ENCODE measurements around the gene EVX2.

The EVX2 gene

DNA sequence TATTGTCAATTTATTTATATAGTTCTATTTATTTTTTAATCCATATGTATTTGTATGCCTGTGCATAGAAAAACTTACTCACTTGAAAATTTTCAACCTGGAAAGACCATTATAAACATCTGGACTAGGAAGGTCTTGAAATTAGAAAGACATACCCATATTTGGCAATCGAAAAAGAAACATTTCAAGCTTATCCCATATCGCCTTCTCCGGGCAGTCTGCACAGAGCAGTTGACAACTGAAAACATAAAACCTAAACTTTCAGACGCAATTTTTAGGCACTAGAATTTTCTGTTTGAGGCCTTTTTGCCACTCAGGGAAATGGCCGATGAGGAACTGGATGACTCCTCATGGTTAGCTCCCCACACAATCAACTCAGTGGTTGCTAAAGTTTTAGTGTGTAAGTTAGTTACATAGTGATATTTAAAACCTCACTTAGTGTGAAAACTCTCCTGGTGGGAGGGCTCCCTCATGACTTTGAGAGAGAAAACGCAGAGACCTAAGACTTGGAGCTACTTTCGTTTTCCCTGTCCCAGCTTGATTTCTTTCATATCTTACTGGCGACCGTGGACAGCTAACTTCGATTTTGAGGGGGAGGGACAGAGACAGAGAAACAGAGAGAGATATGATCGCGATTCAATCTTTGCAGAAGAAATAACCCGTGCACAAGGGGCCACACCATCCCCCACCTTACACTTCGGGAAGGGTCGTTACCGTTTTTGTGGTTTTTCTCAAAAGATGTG lies 12.7 kb upstream of the EVX2 start:
- DNase-seq (ENCODE audit: low read depth in 2 of 2, low spot score in 1 of 2) = no peak

DNA sequence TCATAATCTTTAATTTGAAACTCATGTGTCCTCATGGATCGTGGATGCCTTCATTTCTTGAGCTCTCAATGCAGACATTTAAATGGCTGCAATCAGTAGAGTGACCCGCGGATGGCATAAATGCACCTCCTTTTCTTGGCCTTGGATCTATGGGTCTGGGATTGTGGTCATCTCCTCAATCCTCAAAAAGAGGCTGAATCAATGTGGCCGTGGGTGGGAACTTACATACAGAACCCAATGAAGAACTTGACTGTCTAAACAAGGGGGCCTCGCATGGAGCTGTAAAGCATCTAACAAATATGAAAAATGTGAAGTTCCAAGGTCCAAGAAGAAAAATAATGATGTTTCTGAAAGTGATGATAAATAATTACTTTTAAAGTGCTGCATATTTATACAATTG lies 11.7 kb upstream of the EVX2 start:
- DNase-seq (ENCODE audit: low read depth in 2 of 2, low spot score in 1 of 2) = no peak

DNA sequence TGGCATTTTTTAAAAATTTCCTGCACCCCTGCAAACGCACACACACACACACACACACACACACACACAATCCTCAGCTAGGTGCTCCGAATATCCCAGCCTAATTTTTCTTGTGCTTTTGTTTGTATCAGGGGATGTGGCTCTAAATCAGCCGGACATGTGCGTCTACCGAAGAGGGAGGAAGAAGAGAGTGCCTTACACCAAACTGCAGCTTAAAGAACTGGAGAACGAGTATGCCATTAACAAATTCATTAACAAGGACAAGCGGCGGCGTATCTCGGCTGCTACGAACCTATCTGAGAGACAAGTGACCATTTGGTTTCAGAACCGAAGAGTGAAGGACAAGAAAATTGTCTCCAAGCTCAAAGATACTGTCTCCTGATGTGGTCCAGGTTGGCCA lies 10.6 kb upstream of the EVX2 start:
- DNase-seq (ENCODE audit: low read depth in 2 of 2, low spot score in 1 of 2) = no peak

DNA sequence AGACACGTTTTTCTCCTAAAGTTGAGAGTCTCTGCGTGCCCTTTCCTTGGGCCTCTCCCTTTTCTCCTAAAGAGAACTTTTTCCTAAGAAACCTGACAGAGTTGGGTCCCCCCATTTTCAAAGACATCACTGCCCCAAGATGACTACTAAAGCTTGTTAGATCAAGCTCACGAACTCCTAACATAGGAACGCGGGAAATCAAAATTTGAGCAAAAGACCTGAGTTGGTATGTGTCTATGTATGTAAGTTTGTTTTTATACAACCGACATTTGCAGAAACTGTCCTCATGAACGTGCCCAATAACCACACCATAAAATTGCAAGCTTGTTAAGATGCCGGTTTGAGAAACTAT lies 10.1 kb upstream of the EVX2 start:
- DNase-seq (ENCODE audit: low read depth in 2 of 2, low spot score in 1 of 2) = no peak

DNA sequence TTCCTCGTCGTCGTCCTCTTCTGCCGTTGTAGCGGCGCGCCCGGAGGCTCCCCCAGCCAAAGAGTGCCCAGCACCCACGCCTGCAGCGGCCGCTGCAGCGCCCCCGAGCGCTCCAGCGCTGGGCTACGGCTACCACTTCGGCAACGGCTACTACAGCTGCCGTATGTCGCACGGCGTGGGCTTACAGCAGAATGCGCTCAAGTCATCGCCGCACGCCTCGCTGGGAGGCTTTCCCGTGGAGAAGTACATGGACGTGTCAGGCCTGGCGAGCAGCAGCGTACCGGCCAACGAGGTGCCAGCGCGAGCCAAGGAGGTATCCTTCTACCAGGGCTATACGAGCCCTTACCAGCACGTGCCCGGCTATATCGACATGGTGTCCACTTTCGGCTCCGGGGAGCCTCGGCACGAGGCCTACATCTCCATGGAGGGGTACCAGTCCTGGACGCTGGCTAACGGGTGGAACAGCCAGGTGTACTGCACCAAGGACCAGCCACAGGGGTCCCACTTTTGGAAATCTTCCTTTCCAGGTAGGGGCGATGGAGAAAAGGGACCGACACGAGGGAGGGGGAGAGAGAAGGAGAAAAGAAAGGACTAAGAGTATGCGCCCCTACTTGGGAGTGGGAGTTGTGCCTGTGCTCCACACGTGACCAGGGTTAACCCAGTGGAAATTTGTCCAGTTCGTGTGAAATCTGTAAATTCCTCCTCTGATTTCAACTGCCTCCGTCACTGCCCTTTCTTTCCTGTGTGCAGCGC lies 9.6 kb upstream of the EVX2 start:
- DNase-seq (ENCODE audit: low read depth in 2 of 2, low spot score in 1 of 2) = no peak

DNA sequence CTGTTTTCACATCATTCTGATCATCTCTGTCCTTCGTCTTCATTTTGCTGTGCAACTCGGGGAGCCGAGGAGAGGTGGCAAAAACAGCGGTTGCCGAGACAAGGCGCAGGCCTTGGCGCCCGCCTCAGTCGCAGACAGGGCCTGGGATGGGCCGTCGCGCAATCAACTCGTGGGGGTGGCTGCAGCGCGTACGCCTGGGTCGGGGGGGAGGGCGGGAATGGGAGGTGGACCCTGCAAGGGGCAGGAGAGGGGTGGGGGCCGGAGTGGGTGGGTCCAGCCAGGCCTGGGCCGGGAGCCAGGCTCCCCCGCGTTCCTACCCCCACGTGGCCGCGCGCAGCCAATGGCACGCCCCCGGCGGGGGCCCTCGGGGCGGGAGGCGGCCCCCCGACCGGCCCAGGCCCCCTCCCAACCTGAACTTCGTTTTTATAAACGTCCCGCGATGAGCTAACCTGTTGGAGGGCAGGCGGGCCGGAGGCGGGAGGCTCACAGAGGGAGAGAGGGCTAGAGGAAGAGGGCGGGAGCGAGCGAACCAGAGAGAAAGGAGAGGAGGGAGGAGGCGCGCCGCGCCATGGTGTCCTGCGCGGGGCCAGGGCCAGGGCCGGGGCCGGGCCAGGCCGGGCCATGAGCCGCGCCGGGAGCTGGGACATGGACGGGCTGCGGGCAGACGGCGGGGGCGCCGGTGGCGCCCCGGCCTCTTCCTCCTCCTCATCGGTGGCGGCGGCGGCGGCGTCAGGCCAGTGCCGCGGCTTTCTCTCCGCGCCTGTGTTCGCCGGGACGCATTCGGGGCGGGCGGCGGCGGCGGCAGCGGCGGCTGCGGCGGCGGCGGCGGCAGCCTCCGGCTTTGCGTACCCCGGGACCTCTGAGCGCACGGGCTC lies 8.7 kb upstream of the EVX2 start, which contains the start of gene HOXD13:
HOXD13 (plus strand) TSS at position 452 of the 875 bp plus-strand sequence; CDS start at position 622, 170 bp downstream.
- DNase-seq (ENCODE audit: low read depth in 2 of 2, low spot score in 1 of 2) = no peak

DNA sequence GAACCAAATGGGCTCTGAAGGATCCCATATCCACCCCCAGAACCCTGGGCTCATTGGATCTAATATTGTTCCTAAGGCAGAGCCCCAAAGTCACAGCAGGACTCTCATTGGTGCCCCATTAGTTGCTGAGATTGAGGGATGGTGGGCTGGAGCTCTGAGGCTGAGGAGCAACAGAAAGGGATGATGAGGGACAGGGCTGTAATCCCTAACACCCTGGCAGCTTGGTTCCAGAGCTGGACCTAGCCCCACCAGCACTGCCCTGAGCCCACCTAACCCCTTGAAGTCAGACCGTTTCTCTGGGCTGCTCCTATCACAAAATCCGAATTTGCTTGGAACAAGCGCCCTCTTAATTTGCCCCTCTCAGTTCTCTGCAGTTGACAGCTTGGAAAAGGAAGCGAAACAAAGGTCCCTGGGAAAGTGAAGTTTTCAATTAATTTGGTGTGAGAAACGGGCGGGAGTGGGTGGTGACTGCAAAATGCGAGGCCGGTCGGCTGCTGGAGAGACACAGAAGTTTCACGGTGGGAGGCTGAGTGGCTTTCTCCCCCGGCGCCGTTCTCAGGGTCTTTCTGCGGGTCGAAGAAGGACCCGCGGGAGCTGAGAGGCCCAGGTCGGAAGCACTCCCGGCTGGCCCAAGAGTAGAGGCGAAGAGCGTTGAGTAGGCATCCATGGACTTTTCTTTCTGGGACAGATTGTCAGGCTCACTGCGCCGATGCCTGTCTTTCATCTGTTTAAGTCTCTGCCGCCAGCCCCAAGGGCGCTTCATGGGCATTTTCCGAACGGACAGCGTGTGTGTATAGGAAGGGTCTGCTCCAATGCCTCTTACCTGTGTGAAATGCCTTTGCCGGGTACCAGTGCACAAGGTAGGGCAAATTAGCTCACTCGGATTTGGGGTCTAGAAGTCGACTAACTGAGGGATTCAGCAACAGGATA lies 7.8 kb upstream of the EVX2 start:
- DNase-seq (ENCODE audit: low read depth in 2 of 2, low spot score in 1 of 2) = no peak

DNA sequence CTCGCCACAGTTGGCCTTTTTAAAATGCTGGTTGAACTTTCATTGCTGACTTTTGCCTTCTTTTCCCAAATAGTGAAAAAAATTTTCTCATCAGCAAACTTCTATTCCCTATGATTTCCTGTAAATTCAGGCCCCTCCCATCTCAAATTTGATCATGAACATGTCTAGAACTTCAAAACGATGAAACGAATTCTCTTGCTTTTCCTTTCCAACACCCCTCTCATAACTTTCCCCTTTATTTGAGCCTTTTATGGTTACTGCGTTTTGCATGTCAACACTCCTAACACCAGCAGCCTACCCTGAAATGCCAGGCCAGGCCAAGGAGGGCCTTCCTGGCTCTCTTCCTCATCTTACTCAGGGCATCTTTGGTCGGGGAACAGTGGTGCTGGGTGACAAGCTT lies 7.1 kb upstream of the EVX2 start:
- no peak for DNase-seq (ENCODE audit: low read depth in 2 of 2, low spot score in 1 of 2)

DNA sequence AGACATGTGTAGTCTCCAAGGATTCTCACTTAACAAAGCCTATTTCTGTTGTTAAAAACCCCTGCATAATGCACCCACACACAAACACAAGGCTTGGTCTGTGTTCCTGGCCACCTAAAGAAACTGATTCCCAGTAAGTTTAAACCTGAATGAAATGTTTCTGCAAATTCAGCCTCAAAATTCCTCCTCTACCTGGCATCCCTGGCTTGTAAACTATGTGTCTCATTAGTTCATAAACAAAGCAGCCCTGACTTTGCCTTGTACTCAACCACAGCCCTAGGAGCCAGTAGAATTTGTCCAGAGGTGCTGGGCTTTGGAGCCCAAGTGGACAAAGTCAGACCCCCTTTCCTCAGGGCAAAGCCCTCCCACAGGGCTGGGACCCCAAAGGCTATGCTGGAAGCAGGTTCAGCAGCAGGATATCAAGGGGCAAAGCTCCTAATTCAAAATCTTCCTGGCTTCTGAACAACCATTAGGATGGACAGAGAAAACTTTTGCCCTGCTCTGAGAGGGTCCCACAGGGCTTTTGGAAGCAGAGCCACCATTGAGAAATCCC lies 6.2 kb upstream of the EVX2 start:
- DNase-seq (ENCODE audit: low read depth in 2 of 2, low spot score in 1 of 2) = no peak

DNA sequence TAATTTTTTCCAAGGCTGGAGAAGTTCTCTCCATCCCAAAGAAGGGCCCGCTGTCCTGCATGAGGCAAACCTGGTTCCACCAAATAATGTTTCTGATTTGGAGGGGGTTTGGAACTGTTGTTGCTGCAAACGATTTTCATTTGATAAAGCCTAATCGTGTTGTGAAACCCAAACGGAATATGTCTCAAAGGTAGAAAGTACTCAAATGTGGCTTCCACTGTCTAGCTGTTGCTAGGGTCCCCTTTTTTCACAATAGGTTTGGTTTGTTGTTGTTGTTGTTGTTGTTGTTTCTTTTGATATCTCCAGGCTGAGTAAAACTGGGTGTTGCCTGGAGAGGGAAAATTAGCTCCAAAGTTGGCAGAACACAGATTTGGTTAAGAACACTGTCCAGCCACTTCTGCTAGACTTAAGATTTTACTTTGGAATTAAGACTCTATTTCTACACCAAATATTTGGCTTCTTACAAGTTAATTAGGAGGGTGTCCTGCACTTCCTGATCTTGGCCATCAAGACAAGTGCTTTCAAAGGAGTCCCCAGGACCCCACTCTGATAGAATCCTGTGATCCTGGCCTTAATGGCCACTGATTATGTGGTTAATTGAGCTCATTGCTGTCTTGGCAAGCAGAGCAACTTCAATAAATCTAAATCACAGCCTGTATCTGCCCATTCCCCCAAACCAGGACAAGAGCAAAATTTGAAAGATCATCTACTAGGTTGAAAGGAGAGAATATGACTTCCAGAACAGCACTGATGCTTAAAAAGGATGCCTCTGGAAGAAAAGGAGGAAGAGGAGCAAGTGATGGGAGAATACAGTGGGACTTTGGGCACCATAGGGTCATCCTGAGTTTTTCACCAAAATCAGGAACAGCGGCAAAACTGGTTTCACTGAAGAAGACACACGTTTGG lies 5.4 kb upstream of the EVX2 start:
- DNase-seq (ENCODE audit: low read depth in 2 of 2, low spot score in 1 of 2) = no peak

DNA sequence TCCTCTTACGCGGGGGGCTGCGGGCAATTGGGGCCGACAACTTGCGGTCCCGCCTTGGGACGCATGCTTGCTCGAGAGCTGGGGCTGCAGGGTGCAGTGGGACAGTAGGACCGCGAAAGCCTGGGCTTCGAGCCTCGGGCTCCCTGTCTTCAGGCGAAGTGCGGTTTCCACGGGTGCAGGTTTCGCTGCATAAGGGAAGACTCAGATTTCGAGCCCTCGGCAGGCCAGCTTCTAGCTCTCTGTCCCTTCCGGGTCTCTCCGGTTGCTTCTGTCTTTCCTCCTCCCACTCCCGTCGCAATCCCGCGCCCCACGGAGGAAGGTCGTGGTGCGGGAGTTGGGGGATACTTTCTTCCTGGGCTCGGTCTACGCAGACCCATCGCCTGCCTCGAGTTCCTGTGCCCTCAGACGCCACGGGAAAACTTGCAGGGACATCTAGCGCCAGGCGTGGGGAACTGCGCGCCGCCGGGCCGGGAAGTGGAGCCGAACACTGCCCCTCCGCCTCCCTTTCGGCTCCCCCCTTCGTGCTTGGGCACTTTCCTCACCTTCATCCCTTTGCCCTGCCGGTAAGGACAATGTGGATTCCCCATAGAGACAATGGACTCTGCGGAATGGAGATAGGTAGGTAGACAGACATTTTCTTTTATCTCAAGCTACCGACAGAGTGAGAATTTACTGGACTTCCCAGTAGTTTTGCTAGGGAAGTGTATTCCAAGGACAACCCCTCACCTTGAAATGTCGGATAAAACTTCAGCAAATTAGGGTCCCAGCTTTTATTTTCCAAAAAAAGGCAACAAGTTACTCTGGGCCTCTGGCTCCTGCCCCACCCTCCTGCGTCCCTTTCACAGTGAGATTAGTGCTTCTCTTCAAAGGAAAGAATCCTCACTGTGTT lies 4.5 kb upstream of the EVX2 start:
- DNase-seq (ENCODE audit: low read depth in 2 of 2, low spot score in 1 of 2) = no peak

DNA sequence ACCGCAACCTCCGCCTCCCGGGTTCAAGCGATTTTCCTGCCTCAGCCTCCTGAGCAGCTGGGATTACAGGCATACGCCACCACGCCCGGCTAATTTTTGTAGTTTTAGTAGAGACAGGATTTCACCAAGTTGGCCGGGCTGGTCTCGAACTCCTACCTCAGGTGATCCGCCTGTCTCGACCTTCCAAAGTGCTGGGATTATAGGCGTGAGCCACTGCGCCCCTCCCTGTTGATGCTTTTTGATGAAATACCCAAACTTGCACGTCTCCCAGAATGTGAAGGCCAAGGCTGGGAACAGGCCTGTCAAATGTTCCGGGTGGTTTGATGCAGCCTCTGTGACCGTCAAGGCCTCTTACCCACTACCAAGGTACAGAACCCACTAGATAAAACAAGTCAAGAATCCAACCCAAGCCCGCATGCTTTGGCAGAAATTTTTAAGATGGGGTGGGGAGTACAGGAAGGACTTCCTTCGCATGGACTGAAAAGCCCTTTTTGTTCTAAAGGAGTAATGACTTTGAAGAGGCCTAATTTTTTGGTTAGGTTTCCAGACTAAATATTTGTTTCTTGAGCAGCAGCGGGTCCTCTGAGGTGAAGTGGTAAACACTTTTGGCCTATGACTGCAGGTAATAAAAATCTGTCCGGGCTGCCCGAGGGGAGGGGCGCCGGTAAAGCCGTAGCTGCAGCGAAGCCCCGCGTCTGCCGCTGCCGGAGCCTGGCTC lies 3.7 kb upstream of the EVX2 start:
- no peak for DNase-seq (ENCODE audit: low read depth in 2 of 2, low spot score in 1 of 2)

DNA sequence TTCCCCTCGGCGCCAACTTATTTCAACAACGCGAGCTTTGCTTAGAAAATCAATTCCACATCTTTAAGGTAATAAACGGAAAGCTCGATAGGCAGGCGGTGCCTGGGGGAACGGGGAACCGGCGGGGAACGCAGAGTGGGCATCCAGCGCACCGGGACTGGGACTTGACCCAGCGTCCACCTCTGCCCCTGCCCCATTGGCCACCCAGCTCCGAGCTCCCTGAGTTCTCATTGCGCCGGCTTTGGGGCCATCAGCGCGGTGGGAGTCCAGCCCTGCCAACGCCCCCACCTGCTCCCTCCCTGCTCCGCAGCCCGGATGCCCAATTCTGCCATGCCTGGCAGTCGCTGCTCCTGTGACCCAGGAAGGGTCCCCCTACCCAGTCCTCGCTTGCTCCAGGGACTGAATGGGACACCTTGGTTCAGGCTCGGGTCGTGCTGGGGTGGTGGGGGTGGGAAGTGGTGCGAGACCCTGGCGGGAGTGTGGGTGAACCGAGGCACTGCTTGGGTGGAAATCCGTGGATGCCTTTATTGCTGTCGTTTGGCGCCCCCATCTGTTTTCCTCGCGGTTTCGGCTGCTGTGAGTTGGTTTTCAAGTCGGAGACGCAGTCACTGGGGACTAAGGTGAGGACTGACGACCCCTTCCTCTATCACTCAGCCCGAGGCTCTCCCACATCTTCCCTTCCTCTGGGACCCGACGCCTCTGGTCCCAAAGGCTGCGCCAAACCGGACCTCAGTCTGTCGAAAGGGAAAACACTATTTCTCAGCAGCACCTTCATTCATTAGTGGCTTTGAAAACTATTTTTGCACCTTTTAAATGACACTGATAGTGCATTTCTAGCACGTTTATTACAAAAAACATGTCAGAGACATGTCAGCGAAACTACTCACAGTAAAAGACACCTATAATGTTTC lies 2.4 kb upstream of the EVX2 start:
- no peak for DNase-seq (ENCODE audit: low read depth in 2 of 2, low spot score in 1 of 2)

DNA sequence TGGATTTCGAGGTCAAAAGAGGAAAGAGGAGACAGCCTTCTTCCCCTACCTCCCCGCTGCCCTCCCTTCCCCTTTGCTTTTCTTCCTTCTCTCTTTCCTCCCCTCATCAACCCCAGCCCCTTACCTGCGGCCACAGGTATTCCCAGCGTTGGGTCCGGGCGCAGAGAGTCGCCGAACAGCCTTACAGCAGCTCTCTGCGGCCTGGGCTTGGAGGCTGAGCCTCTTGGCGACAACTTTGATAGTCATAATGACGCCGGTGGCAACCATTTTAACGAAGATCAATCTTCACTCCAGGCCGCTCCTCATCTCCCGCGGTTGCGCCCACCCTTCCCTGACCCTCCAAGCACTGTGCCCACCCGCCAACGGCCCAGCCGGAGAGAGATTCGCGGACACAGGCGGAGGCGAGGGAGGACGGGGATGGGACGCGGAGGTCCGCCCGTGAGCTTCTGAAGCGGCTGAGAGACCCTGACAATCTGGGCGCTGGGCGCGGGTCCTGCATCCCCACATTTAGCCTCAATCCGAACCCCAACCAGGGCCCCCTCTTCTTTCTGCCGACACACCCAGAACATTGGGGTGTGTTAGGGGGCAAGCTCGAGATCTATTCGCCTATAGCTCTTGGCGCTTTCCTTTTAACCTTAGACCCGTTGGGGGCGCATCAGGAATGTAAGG lies 1.5 kb upstream of the EVX2 start:
- no peak for DNase-seq (ENCODE audit: low read depth in 2 of 2, low spot score in 1 of 2)

DNA sequence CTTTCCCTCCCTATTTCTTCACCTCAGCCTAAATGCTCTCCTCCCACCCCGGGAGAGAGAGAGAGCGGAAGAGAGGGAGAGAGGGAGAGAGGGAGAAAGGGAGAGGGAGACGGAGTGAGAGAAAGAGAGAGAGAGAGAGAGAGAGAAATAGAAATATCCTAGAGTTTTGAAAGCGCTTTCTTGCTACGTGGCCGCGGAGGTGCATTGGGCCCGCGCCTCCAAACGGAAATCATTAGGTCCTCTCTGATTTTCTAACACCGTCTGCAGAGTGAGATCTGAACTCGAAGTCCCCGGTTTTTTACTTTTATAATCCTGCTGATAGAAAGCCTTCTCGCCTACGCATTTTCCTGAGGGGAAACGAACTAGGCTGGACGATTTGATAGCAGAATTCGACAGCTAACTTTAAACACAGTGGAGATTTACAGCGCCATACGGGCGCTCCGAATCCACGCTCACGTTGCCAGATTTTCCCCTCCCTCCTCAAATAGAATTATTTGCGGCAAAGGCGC lies 903 bp upstream of the EVX2 start:
- no peak for DNase-seq (ENCODE audit: low read depth in 2 of 2, low spot score in 1 of 2)

Measured in stimulated activated CD8-positive, alpha-beta memory T cell treated with anti-CD3 and anti-CD28 coated beads, Interleukin-4, amount 100 ng/mL, for 1 hour (primary cell).